CD4-positive, alpha-beta T cell treated with Interleukin-21 for 1 hour (primary cell): ENCODE measurements around the gene FARSB.

Source experiments
- DNase-seq: peaks from one replicate; pipeline ENCODE4 v3.0.0-alpha.2; 2020

The FARSB gene

GRCh38 chr2:222545823-222546795 lies 109.8 kb downstream of the FARSB start:
- DNase-seq = no peak

- no peak for DNase-seq
Observed at GRCh38 chr2:222544661-222545060, 111.2 kb downstream of the FARSB start.

- DNase-seq = no peak
Observed at GRCh38 chr2:222538535-222538934, 117.4 kb downstream of the FARSB start.

GRCh38 chr2:222535477-222535876 lies 120.4 kb downstream of the FARSB start:
- DNase-seq = no peak

DNA sequence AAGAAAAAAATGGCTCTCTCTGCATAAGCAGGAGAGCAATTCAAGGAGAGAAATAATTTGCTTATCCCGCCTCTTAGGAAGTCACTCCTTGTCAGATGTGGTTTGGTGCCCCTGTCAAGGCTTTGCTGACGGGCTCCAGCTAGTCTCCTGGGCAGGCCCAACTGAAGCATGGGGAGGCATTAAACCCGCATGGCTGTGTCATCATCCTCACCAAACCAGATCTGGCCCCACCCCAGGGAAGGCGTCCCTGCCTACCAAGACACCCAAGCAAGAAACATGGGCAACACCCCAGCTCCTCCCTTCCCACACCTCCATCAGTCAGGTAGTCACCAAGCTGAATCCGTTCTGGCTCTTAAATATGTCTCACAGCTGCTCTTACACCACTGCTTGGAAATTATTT lies 123.6 kb downstream of the FARSB start:
- DNase-seq = no peak

GRCh38 chr2:222526480-222527277 lies 129.2 kb downstream of the FARSB start:
- no peak for DNase-seq

DNA sequence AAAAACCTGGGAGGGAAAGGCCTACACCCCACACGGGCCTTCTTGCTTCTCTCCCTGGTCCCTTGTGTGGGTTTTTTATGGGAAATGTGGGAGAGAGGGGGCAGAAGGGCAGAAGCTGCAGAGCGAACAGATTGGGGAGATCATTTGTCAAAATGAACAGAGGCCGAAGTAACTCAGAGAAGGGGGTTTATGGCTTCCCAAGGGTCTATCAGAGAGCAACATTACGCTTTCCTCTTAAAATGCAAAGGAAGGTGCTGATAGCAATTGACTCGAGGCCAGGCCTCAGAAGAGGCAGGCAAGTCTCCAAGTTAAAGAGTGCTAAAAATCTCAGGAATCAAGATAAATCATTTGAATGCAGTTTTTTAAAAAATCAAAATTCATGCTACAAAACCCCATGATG lies 130.1 kb downstream of the FARSB start:
- DNase-seq = no peak

GRCh38 chr2:222523783-222524544 lies 131.9 kb downstream of the FARSB start:
- no peak for DNase-seq

- no peak for DNase-seq
Observed at GRCh38 chr2:222522082-222522481, 133.8 kb downstream of the FARSB start.

DNA sequence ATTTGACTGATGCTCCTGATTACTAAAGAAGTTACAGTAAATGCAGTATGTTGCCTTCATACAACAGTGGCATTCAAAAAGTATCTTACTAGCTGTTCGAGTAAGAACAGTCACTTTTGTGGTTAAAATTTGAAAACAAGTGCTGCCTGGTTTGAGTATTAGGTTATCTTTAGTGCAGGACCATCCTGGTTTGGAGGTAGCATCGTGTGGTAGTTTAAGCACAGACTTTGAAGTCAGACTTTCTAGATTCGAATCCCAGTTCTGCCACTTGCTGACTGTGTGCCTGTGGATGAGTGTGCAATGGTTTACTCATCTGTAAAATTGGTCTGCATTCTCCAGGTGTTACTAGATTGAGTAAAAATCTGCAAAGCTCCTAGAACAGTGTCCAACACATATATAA lies 134.8 kb downstream of the FARSB start:
- DNase-seq = no peak
